CD14-positive monocyte (primary cell): ENCODE results near the gene DAP3. TPM values are rescaled to one million over a fixed set of nuclear protein-coding genes. Genes with fewer than 3 reads are reported as not detected.

Experiments used
- DNase-seq, 3 donors: peaks; one replicate each; pipeline ENCODE4 v3.0.0-alpha.2; 2011 to 2022
- H2AFZ ChIP-seq: 2 replicates; pipeline ENCODE4 v1.6.0; 2012; ENCODE audit warnings: mild to moderate bottlenecking, low read depth, low read length, inconsistent platforms; ENCODE audit not compliant: insufficient read depth, poor library complexity, severe bottlenecking
- H3K27ac ChIP-seq, 2 donors: 1 replicate in 1 of 2; 2 replicates in 1 of 2; pipeline ENCODE4 v1.5.1; 2012 to 2013; ENCODE audit warnings: low read length in 2 of 2, control low read depth in 1 of 2, inconsistent platforms in 1 of 2, low read depth in 1 of 2, mild to moderate bottlenecking in 1 of 2
- H3K27me3 ChIP-seq, 2 donors: one replicate each; pipeline versions ENCODE4 v1.6.0 to v1.6.1; 2011 to 2013; ENCODE audit warnings: low read length in 2 of 2; ENCODE audit not compliant: control insufficient read depth in 2 of 2, insufficient read depth in 2 of 2
- H3K36me3 ChIP-seq, 2 donors: replicated peaks in 1 of 2; 1 replicate in 1 of 2; 2 replicates in 1 of 2; pipeline versions ENCODE4 v1.5.1 to v1.6.1; 2012 to 2013; ENCODE audit warnings: low read length in 2 of 2, control low read depth in 1 of 2, inconsistent platforms in 1 of 2, mild to moderate bottlenecking in 1 of 2; ENCODE audit not compliant: insufficient read depth in 2 of 2, control insufficient read depth in 1 of 2
- H3K4me1 ChIP-seq, 2 donors: 1 replicate in 1 of 2; 2 replicates in 1 of 2; pipeline versions ENCODE4 v1.5.1 to v1.6.1; 2012 to 2013; ENCODE audit warnings: low read length in 2 of 2, control low read depth in 1 of 2, inconsistent platforms in 1 of 2, mild to moderate bottlenecking in 1 of 2, moderate library complexity in 1 of 2; ENCODE audit not compliant: insufficient read depth in 2 of 2, control insufficient read depth in 1 of 2
- H3K4me2 ChIP-seq: replicated peaks from 2 replicates; pipeline ENCODE3; 2012; ENCODE audit warnings: low read length, moderate library complexity, mild to moderate bottlenecking; ENCODE audit not compliant: poor library complexity, severe bottlenecking; ENCODE audit errors: extremely low read depth
- H3K4me3 ChIP-seq, 3 experiments: fragments of 200-600 bp in 1 of 3; sonication (generic) in 1 of 3; replicated peaks in 1 of 3; 1 replicate in 2 of 3; 2 replicates in 1 of 3; pipeline ENCODE4 v1.5.1; 2011 to 2013; ENCODE audit warnings: low read length in 3 of 3, mild to moderate bottlenecking in 3 of 3, control low read depth in 2 of 3, low read depth in 2 of 3, inconsistent platforms in 1 of 3, moderate library complexity in 1 of 3
- H3K79me2 ChIP-seq: 2 replicates; pipeline ENCODE4 v1.6.0; 2012; ENCODE audit warnings: mild to moderate bottlenecking, control low read depth, inconsistent platforms, low read length, moderate library complexity; ENCODE audit not compliant: insufficient read depth
- H3K9ac ChIP-seq: 2 replicates; pipeline ENCODE4 v1.6.0; 2017; ENCODE audit warnings: low read length, mild to moderate bottlenecking; ENCODE audit not compliant: insufficient read depth, poor library complexity, severe bottlenecking
- H3K9me3 ChIP-seq, 2 donors: replicated peaks in 1 of 2; 1 replicate in 1 of 2; 2 replicates in 1 of 2; pipeline versions ENCODE4 v1.5.1 to v1.6.1; 2012 to 2013; ENCODE audit warnings: low read length in 2 of 2, control low read depth in 1 of 2; ENCODE audit not compliant: control insufficient read depth in 1 of 2, insufficient read depth in 1 of 2
- H4K20me1 ChIP-seq: 2 replicates; pipeline ENCODE4 v1.6.0; 2012; ENCODE audit warnings: mild to moderate bottlenecking, low read length, control low read depth, moderate library complexity; ENCODE audit not compliant: insufficient read depth
- H3K27ac Mint-ChIP-seq, 7 donors: one replicate each; pipeline ENCODE4 v1.8.0; 2020; ENCODE audit warnings: mild to moderate bottlenecking in 7 of 7, mixed read lengths in 7 of 7, moderate library complexity in 6 of 7, inconsistent platforms in 2 of 7
- H3K27me3 Mint-ChIP-seq, 3 donors: one replicate each; pipeline ENCODE4 v1.8.0; 2021 to 2022; ENCODE audit warnings: low read depth in 3 of 3, mild to moderate bottlenecking in 3 of 3, mixed read lengths in 3 of 3, moderate library complexity in 3 of 3, inconsistent platforms in 1 of 3
- H3K36me3 Mint-ChIP-seq, 2 donors: one replicate each; pipeline ENCODE4 v1.8.0; 2020; ENCODE audit warnings: mixed read lengths in 2 of 2, inconsistent platforms in 1 of 2, mild to moderate bottlenecking in 1 of 2
- H3K4me1 Mint-ChIP-seq: one replicate; pipeline ENCODE4 v1.8.0; 2020; ENCODE audit warnings: mild to moderate bottlenecking, mixed read lengths
- H3K4me3 Mint-ChIP-seq, 2 donors: one replicate each; pipeline ENCODE4 v1.8.0; 2020; ENCODE audit warnings: mild to moderate bottlenecking in 2 of 2, mixed read lengths in 2 of 2, moderate library complexity in 1 of 2
- H3K9me3 Mint-ChIP-seq, 7 donors: one replicate each; pipeline ENCODE4 v1.8.0; 2020 to 2022; ENCODE audit warnings: mixed read lengths in 7 of 7, mild to moderate bottlenecking in 6 of 7, moderate library complexity in 6 of 7, inconsistent platforms in 2 of 7
- CTCF ChIP-seq: fragments of 200-600 bp; IDR thresholded peaks from one replicate; pipeline ENCODE4 v1.8.0; 2022; ENCODE audit warnings: antibody characterized with exemption, mild to moderate bottlenecking
- WGBS: methylation state at CpG from one replicate; pipeline ENCODE4 v1.1.5; 2013; ENCODE audit warnings: missing lambda C conversion rate; ENCODE audit not compliant: insufficient coverage; 5-methylcytosine and 5-hydroxymethylcytosine counted together
- intact Hi-C, 2 donors: fragments of 100-400 bp; cut with micrococcal nuclease; formaldehyde crosslinking; loops; one replicate each; pipeline versions ENCODE4 v1.15.0 to v1.15.1; 2023
- polyA plus RNA-seq, 3 donors: library from polyadenylated mRNA; depleted of rRNA in 1 of 3; unstranded in 2 of 3; stranded (reverse) in 1 of 3; fragments of 300-500 nt in 2 of 3; fragments of >200 nt in 1 of 3; fragmentation: Illumina TruSeq in 2 of 3; gene quantifications; 1 replicate in 2 of 3; 2 replicates in 1 of 3; pipeline ENCODE4 v1.2.3, GENCODE V29; 2012 to 2021

Gene DAP3
- polyA plus RNA-seq, 3 donors, result 69.0 to 79.3 (median 72.7) TPM

- Mint-ChIP-seq H3K9me3 (peaks cover 9 to 31% (median 24%) of the 10 kb centered on the region in 7 donors), H3K27ac (peak overlapping the region; percentile 58 to 93 (median 83)), H3K4me1 (peaks cover 39% of the 10 kb centered on the region), H3K4me3 (peak overlapping the region in 1 of 2 donors; percentile 39), H3K36me3 (no peaks in the 10 kb centered on the region), H3K27me3 (peaks cover 5 to 7% (median 6%) of the 10 kb centered on the region in 3 donors)
- peak; percentile 57 to 99 (median 89) for DNase-seq
- H2AFZ ChIP-seq, result no peak overlapping the region
- H3K4me3 ChIP-seq, result peak overlapping the region in 1 of 3 experiments; percentile 34
- H3K27me3 ChIP-seq, result no peaks in the 10 kb centered on the region
- intact Hi-C loops, result no loop called here
- 0% methylated on average over 3 of the region's 11 CpGs for WGBS
- H4K20me1 ChIP-seq, result no peaks in the 10 kb centered on the region
- H3K4me2 ChIP-seq, result peak overlapping the region; percentile 30
- no peak for TF ChIP-seq CTCF
- peak overlapping the region; percentile 48 to 64 for H3K27ac ChIP-seq
- H3K9ac ChIP-seq, result no peak overlapping the region
- peaks cover 41 to 47% of the 10 kb centered on the region in 2 donors for H3K4me1 ChIP-seq
- H3K9me3 ChIP-seq, result peaks cover 20 to 21% of the 10 kb centered on the region in 2 donors
- no peaks in the 10 kb centered on the region for H3K79me2 ChIP-seq
- H3K36me3 ChIP-seq, result no peaks in the 10 kb centered on the region
These were observed 40.4 kb upstream of the DAP3 start for GRCh38 chr1:155648207-155649147.

- peaks cover 0 to 3% of the 10 kb centered on the region in 2 donors for H3K27me3 ChIP-seq
- H3K27ac ChIP-seq, result peak overlapping the region in 1 of 2 donors; percentile 81
- H3K9me3 ChIP-seq, result peaks cover 16 to 18% of the 10 kb centered on the region in 2 donors
- H3K4me2 ChIP-seq, result no peak overlapping the region
- Mint-ChIP-seq H3K27ac (peak overlapping the region; percentile 22 to 93 (median 87)), H3K4me3 (no peak overlapping the region), H3K27me3 (peaks cover 6 to 7% (median 6%) of the 10 kb centered on the region in 3 donors), H3K4me1 (peaks cover 39% of the 10 kb centered on the region), H3K36me3 (no peaks in the 10 kb centered on the region), H3K9me3 (peaks cover 8 to 24% (median 19%) of the 10 kb centered on the region in 7 donors)
- no peak for TF ChIP-seq CTCF
- H3K4me1 ChIP-seq, result peaks cover 41 to 47% of the 10 kb centered on the region in 2 donors
- peak; percentile 51 to 87 (median 76) for DNase-seq
- peak overlapping the region in 1 of 3 experiments; percentile 44 for H3K4me3 ChIP-seq
- intact Hi-C loops, result no loop called here
- H2AFZ ChIP-seq, result no peak overlapping the region
- H3K79me2 ChIP-seq, result no peaks in the 10 kb centered on the region
- no peak overlapping the region for H3K9ac ChIP-seq
- no peaks in the 10 kb centered on the region for H4K20me1 ChIP-seq
- no peaks in the 10 kb centered on the region for H3K36me3 ChIP-seq
These were observed 39.2 kb upstream of the DAP3 start for GRCh38 chr1:155649676-155650075.
